GM21367 (cell line): ENCODE data around the gene TGFBRAP1.
A peak's percentile ranks its signal among the peaks of the same experiment; 100 is the strongest.
"Not testable (repeated sequence)": the region's sequence is repeated elsewhere in the genome, so short reads cannot be mapped to it uniquely, and the experiment has no call there.

ENCODE experiments used
- ATAC-seq: cut with Tn5 transposase; IDR thresholded peaks from one replicate; pipeline ENCODE4 v1.9.1; 2021; ENCODE audit not compliant: unreplicated experiment

The TGFBRAP1 gene

GRCh38 chr2:105357122-105357521 lies 27.6 kb upstream of the TGFBRAP1 start:
- ATAC-seq, result no peak

GRCh38 chr2:105344704-105345345 lies 15.3 kb upstream of the TGFBRAP1 start:
- no peak for ATAC-seq

GRCh38 chr2:105339414-105339813 lies 9.9 kb upstream of the TGFBRAP1 start:
- ATAC-seq, result no peak

- ATAC-seq, result peak; percentile 20
These were observed 8.5 kb upstream of the TGFBRAP1 start for GRCh38 chr2:105338020-105338385.

GRCh38 chr2:105337122-105338019 lies 7.8 kb upstream of the TGFBRAP1 start, which contains the start of gene C2orf49:
C2orf49 (plus strand) TSS chr2:105337540; CDS start chr2:105337588, 48 bp downstream.
- ATAC-seq, result peak; percentile 83

GRCh38 chr2:105336786-105337121 lies 7.2 kb upstream of the TGFBRAP1 start:
- ATAC-seq, result no peak

- no peak for ATAC-seq
These were observed 5.9 kb upstream of the TGFBRAP1 start for GRCh38 chr2:105335469-105335868.

- ATAC-seq, result no peak
These were observed 4.7 kb upstream of the TGFBRAP1 start for GRCh38 chr2:105334211-105334610.

GRCh38 chr2:105330681-105331375 lies 1.3 kb upstream of the TGFBRAP1 start:
- ATAC-seq, result no peak

- no peak for ATAC-seq
These were observed 359 bp downstream of the TGFBRAP1 start for GRCh38 chr2:105329197-105329554.

- no peak for ATAC-seq
These were observed 996 bp downstream of the TGFBRAP1 start for GRCh38 chr2:105328281-105329196.

- ATAC-seq, result no peak
These were observed 1.8 kb downstream of the TGFBRAP1 start for GRCh38 chr2:105327690-105328089.

- ATAC-seq, result not testable (repeated sequence)
These were observed 2.3 kb downstream of the TGFBRAP1 start for GRCh38 chr2:105327271-105327670.

- ATAC-seq, result no peak
These were observed 4.1 kb downstream of the TGFBRAP1 start for GRCh38 chr2:105325389-105325963.

GRCh38 chr2:105324732-105325131 lies 4.8 kb downstream of the TGFBRAP1 start:
- no peak for ATAC-seq

- ATAC-seq, result no peak
These were observed 5.4 kb downstream of the TGFBRAP1 start for GRCh38 chr2:105324101-105324500.

- no peak for ATAC-seq
These were observed 6.4 kb downstream of the TGFBRAP1 start for GRCh38 chr2:105323111-105323510.

- no peak for ATAC-seq
These were observed 7.5 kb downstream of the TGFBRAP1 start for GRCh38 chr2:105321875-105322646.

GRCh38 chr2:105320651-105321215 lies 8.8 kb downstream of the TGFBRAP1 start:
- no peak for ATAC-seq
